GM12891 (cell line): ENCODE data around the gene MYLK.

ENCODE experiments used
- POLR2A ChIP-seq: IDR thresholded peaks from 2 replicates; pipeline ENCODE4 v1.6.1; 2011; ENCODE audit warnings: low read depth, low read length, control low read depth
- POLR2AphosphoS5 ChIP-seq: IDR thresholded peaks from 2 replicates; pipeline ENCODE4 v1.6.1; 2011; ENCODE audit warnings: low read depth, low read length, control low read depth
- SPI1 ChIP-seq: IDR thresholded peaks from 2 replicates; pipeline ENCODE4 v1.6.1; 2011; ENCODE audit warnings: low read depth, low read length, control low read depth
- TAF1 ChIP-seq: IDR thresholded peaks from 2 replicates; pipeline ENCODE4 v1.6.1; 2011; ENCODE audit warnings: low read depth, low read length, control low read depth

DNA sequence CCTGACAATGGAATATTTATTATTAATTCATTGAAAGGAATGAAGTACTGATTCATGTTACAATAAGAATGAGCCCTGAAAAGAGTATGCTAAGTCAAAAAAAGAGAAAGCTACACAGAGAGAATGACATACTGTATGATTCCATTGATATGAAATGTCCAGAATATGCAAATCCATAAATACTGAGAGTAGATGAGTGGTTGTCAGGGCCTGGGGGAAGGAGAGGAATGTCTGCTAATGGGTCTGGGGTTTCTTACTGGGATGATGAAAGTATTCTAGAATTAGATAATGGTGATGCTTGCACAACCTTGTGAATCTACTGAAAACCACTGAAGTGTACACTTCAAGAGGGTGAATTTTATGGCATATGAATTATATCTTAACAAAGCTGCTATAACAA, 219.4 kb downstream of the MYLK start:
- no peak for TF ChIP-seq POLR2A
- TF ChIP-seq POLR2AphosphoS5: no peak
- TF ChIP-seq TAF1: no peak
- TF ChIP-seq SPI1: no peak
